HepG2 (cell line): ENCODE data around the gene DUS1L. TPM values are rescaled to one million over a fixed set of nuclear protein-coding genes. Genes with fewer than 3 reads are reported as not detected.
A peak's percentile ranks its signal among the peaks of the same experiment; 100 is the strongest.

Source experiments
- ARID3A ChIP-seq: IDR thresholded peaks from 2 replicates; pipeline ENCODE4 v1.6.1; 2012; ENCODE audit warnings: low read depth, low read length, improper control_type of control experiment
- FOXM1 ChIP-seq: sonication (generic); formaldehyde crosslinking; IDR thresholded peaks from 2 replicates; pipeline ENCODE4 v1.5.0; 2020; ENCODE audit warnings: missing genetic modification reagents
- HNRNPH1 ChIP-seq: fragments of 200-400 bp; formaldehyde crosslinking; optimal IDR thresholded peaks from 2 replicates; pipeline ENCODE3; 2017; ENCODE audit warnings: mild to moderate bottlenecking, low read depth, low read length
- ISL2 ChIP-seq: sonication (generic); formaldehyde crosslinking; IDR thresholded peaks from 2 replicates; pipeline ENCODE4 v1.5.0; 2020; ENCODE audit warnings: missing genetic modification reagents
- MAX ChIP-seq: IDR thresholded peaks from 2 replicates; pipeline ENCODE4 v1.6.1; 2012; ENCODE audit warnings: inconsistent platforms
- MYPOP ChIP-seq: sonication (generic); formaldehyde crosslinking; IDR thresholded peaks from 2 replicates; pipeline ENCODE4 v1.8.1; 2023; ENCODE audit warnings: mild to moderate bottlenecking, moderate library complexity, missing genetic modification reagents
- TCF7 ChIP-seq: sonication (generic); IDR thresholded peaks from 2 replicates; pipeline ENCODE4 v1.6.1; 2016; ENCODE audit warnings: antibody characterized with exemption, low read depth
- ZBTB40 ChIP-seq, 2 experiments: fragments of 450-650 bp in 1 of 2; sonication (generic) in 1 of 2; formaldehyde crosslinking in 1 of 2; IDR thresholded peaks; 2 replicates each; pipeline versions ENCODE4 v1.6.1 to v1.8.0; 2016 to 2022; ENCODE audit warnings: antibody characterized with exemption in 1 of 2, mild to moderate bottlenecking in 1 of 2, missing genetic modification reagents in 1 of 2
- ZBTB44 ChIP-seq: sonication (generic); formaldehyde crosslinking; IDR thresholded peaks from 2 replicates; pipeline ENCODE4 v1.4.0; 2020; ENCODE audit warnings: missing genetic modification reagents
- ZNF224 ChIP-seq: sonication (generic); formaldehyde crosslinking; IDR thresholded peaks from 2 replicates; pipeline ENCODE4 v1.5.0; 2020; ENCODE audit warnings: mild to moderate bottlenecking, missing genetic modification reagents
- ZNF772 ChIP-seq: sonication (generic); formaldehyde crosslinking; IDR thresholded peaks from 2 replicates; pipeline ENCODE4 v1.5.0; 2020; ENCODE audit warnings: mild to moderate bottlenecking, missing genetic modification reagents
- ZNF781 ChIP-seq: sonication (generic); formaldehyde crosslinking; IDR thresholded peaks from 2 replicates; pipeline ENCODE4 v1.5.1; 2020; ENCODE audit warnings: borderline replicate concordance, mild to moderate bottlenecking, missing genetic modification reagents; ENCODE audit errors: not compliant biosample characterization
- ZSCAN29 ChIP-seq: sonication (generic); formaldehyde crosslinking; conservative IDR thresholded peaks from 2 replicates; pipeline ENCODE4 v1.4.0; 2020; ENCODE audit warnings: mild to moderate bottlenecking, missing genetic modification reagents
- polyA plus RNA-seq, 8 experiments: library from polyadenylated mRNA; depleted of rRNA in 3 of 8; stranded (reverse) in 7 of 8; unstranded in 1 of 8; fragments of >200 nt; fragmentation: Illumina TruSeq in 4 of 8; extraction: Trizol in 4 of 8; gene quantifications; 2 replicates each; pipeline versions ENCODE4 v1.2.1 to v1.2.3, GENCODE V29; 2011 to 2016; ENCODE audit warnings: low read depth in 4 of 8, missing spikeins in 1 of 8, mixed read lengths in 1 of 8; ENCODE audit not compliant: insufficient read depth in 1 of 8
- total RNA-seq, 5 experiments: library from RNA; depleted of rRNA; stranded (reverse); fragments of >200 nt; fragmentation: Illumina TruSeq; extraction: Trizol; gene quantifications; 2 replicates each; pipeline ENCODE4 v1.2.3, GENCODE V29; 2016; ENCODE audit warnings: low read depth in 1 of 5

DUS1L gene
- total and polyA plus RNA-seq, 2 of the 13 experiments (the other 11 are each of a cell fraction or from before 2014, with no cell fraction given), result 81.0 to 109 TPM

- no peak for TF ChIP-seq MAX
- no peak for TF ChIP-seq FOXM1 (CRISPR knock-in tag)
- TF ChIP-seq ZBTB40 (IDR thresholded peaks at IDR 0.05), result no peak
- no peak for TF ChIP-seq ZBTB40 (CRISPR knock-in tag; IDR thresholded peaks at IDR 0.05)
- no peak for TF ChIP-seq HNRNPH1
- TF ChIP-seq TCF7, result no peak
- TF ChIP-seq ARID3A, result no peak
- no peak for TF ChIP-seq ZSCAN29 (CRISPR knock-in tag)
- TF ChIP-seq MYPOP, result 0 out of 2 replicates have a peak, but pooled peaks have one; percentile 58
- TF ChIP-seq ZNF224 (CRISPR knock-in tag), result no peak
- peak; percentile 54; the same call in 1 of the 2 replicates for TF ChIP-seq ISL2 (CRISPR knock-in tag)
- TF ChIP-seq ZNF781 (CRISPR knock-in tag), result no peak
- TF ChIP-seq ZBTB44, result no peak
- TF ChIP-seq ZNF772, result no peak
These were observed 31.7 kb upstream of the DUS1L start (continued) for GRCh38 chr17:82097184-82097918.
